SK-N-MC (cell line): ENCODE data around the gene DDX41.

Experiments
- EZH2 ChIP-seq: fragments of 200-600 bp; sonication (generic); IDR thresholded peaks from one replicate; pipeline ENCODE4 v1.6.1; 2017; ENCODE audit warnings: antibody characterized with exemption
- FOXP2 ChIP-seq: optimal IDR thresholded peaks from 2 replicates; pipeline ENCODE3; 2011; ENCODE audit warnings: mild to moderate bottlenecking, moderate library complexity; ENCODE audit not compliant: insufficient read depth; ENCODE audit errors: extremely low read length, control extremely low read depth
- POLR2AphosphoS5 ChIP-seq: IDR thresholded peaks from 2 replicates; pipeline ENCODE4 v1.6.1; 2012; ENCODE audit warnings: mild to moderate bottlenecking, low read depth, low read length, borderline replicate concordance

DNA sequence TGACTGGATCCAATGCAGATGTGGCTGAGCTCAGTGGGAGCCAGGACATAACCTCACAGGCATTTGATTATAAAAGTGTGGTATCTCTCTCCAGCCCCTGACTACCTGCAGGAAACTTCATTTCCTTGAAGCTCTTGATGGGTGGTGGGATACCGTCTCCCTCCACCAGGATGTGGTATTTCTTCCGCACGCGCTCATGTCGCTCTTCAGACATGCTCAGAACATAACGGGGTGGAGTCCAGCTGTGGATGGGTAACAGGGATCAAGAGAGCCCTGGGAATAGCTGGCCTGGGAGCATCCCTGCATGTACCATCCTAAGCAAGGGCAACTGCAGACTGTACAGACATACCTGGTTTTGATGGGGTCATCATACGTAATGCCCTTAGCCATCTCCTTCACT lies 1.2 kb downstream of the DDX41 start:
- TF ChIP-seq POLR2AphosphoS5 (no peak), EZH2 (no peak), FOXP2 (no peak)
